Panc1 (cell line): ENCODE measurements around the gene SH3BP5. TPM values are rescaled to one million over a fixed set of nuclear protein-coding genes. Genes with fewer than 3 reads are reported as not detected.

ENCODE experiments used
- ATAC-seq: fragments of 200-7000 bp; cut with Tn5 transposase; 2 replicates; pipeline ENCODE4 v1.9.1; 2020; ENCODE audit warnings: mild to moderate bottlenecking, moderate library complexity
- BruUV-seq: library from RNA; stranded (reverse); fragments of 400-500 nt; replicated peaks from 2 replicates; lab custom pipeline; 2021; lab: Mats Ljungman, UMichigan
- CTCF ChIA-PET: fragments of 300-600 bp; sonication (Branson Sonifier 250); formaldehyde crosslinking; loops from one replicate; lab custom pipeline; 2022; ENCODE audit warnings: antibody characterized with exemption; lab: Charles Lee
- POLR2A ChIA-PET: fragments of 300-600 bp; sonication (Branson Sonifier 250); formaldehyde crosslinking; loops from one replicate; lab custom pipeline; 2022; ENCODE audit warnings: antibody characterized with exemption; lab: Charles Lee
- DNase-seq: peaks from one replicate; pipeline ENCODE4 v3.0.0-alpha.2; 2010; ENCODE audit warnings: low read depth, low spot score
- H3K27ac ChIP-seq: 2 replicates; pipeline ENCODE4 v1.5.1; 2011; ENCODE audit warnings: mild to moderate bottlenecking, low read length, inconsistent platforms
- H3K27me3 ChIP-seq: fragments of 200-500 bp; sonication (Bioruptor generic); 2 replicates; pipeline ENCODE4 v1.6.0; 2014; ENCODE audit warnings: low read length, inconsistent platforms; ENCODE audit not compliant: control insufficient read depth, insufficient read depth
- H3K36me3 ChIP-seq: fragments of 200-500 bp; sonication (Bioruptor generic); 2 replicates; pipeline ENCODE4 v1.5.1; 2014; ENCODE audit warnings: inconsistent platforms, mild to moderate bottlenecking, low read length, moderate library complexity; ENCODE audit not compliant: control insufficient read depth, insufficient read depth
- H3K4me1 ChIP-seq: 2 replicates; pipeline ENCODE4 v1.5.1; 2011; ENCODE audit warnings: inconsistent platforms, mild to moderate bottlenecking, low read length, moderate library complexity; ENCODE audit not compliant: control insufficient read depth, insufficient read depth
- H3K4me3 ChIP-seq, 2 experiments: 2 replicates each; pipeline ENCODE4 v1.5.1; 2011 to 2012; ENCODE audit warnings: low read depth in 2 of 2, low read length in 2 of 2, mild to moderate bottlenecking in 2 of 2, inconsistent platforms in 1 of 2, moderate library complexity in 1 of 2
- H3K9me3 ChIP-seq: fragments of 200-500 bp; sonication (Bioruptor generic); 2 replicates; pipeline ENCODE4 v1.5.1; 2014; ENCODE audit warnings: low read depth, mild to moderate bottlenecking, inconsistent platforms, low read length, moderate library complexity; ENCODE audit not compliant: control insufficient read depth, insufficient read depth
- POLR2AphosphoS5 ChIP-seq: IDR thresholded peaks from 2 replicates; pipeline ENCODE4 v1.6.1; 2012; ENCODE audit warnings: mild to moderate bottlenecking, low read depth, low read length, moderate library complexity
- SIN3A ChIP-seq: IDR thresholded peaks from 2 replicates; pipeline ENCODE4 v1.6.1; 2012; ENCODE audit warnings: low read depth, mild to moderate bottlenecking, low read length, moderate library complexity, borderline replicate concordance; ENCODE audit not compliant: insufficient read depth
- TCF7L2 ChIP-seq: IDR thresholded peaks from 2 replicates; pipeline ENCODE4 v1.6.1; 2011; ENCODE audit warnings: mild to moderate bottlenecking, low read depth, low read length, inconsistent platforms
- in situ Hi-C: cut with HindIII; loops from 2 replicates; pipeline ENCODE4 v1.10.0; 2016; ENCODE audit warnings: low sequenced_read_pairs, low pct_unique_long_range_greater_than_20kb
- intact Hi-C: fragments of 100-400 bp; cut with micrococcal nuclease; formaldehyde crosslinking; loops from one replicate; pipeline ENCODE4 v1.10.0; 2022; ENCODE audit not compliant: unreplicated experiment
- total RNA-seq: library from RNA; stranded (reverse); gene quantifications from one replicate; pipeline ENCODE4 v1.2.1, GENCODE V29; 2021; ENCODE audit not compliant: unreplicated experiment
- TF ChIP-seq, protein P1 (sequence below): fragments of 450-650 bp; IDR thresholded peaks from 2 replicates; pipeline ENCODE4 v1.5.1; 2017; ENCODE audit warnings: mild to moderate bottlenecking
- TF ChIP-seq, protein P2 (sequence below), 2 experiments: IDR thresholded peaks; 2 replicates each; pipeline ENCODE4 v1.6.1; 2011 to 2012; ENCODE audit warnings: low read depth in 2 of 2, control low read depth in 1 of 2, low read length in 1 of 2, mild to moderate bottlenecking in 1 of 2, moderate library complexity in 1 of 2; ENCODE audit not compliant: insufficient read depth in 1 of 2

The SH3BP5 gene
- total RNA-seq, 1 experiment from 2014 or later, result 12.0 TPM

- TF ChIP-seq, protein P1, sequence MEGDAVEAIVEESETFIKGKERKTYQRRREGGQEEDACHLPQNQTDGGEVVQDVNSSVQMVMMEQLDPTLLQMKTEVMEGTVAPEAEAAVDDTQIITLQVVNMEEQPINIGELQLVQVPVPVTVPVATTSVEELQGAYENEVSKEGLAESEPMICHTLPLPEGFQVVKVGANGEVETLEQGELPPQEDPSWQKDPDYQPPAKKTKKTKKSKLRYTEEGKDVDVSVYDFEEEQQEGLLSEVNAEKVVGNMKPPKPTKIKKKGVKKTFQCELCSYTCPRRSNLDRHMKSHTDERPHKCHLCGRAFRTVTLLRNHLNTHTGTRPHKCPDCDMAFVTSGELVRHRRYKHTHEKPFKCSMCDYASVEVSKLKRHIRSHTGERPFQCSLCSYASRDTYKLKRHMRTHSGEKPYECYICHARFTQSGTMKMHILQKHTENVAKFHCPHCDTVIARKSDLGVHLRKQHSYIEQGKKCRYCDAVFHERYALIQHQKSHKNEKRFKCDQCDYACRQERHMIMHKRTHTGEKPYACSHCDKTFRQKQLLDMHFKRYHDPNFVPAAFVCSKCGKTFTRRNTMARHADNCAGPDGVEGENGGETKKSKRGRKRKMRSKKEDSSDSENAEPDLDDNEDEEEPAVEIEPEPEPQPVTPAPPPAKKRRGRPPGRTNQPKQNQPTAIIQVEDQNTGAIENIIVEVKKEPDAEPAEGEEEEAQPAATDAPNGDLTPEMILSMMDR, result no peak
- no peak for TF ChIP-seq POLR2AphosphoS5
- no peak for TF ChIP-seq SIN3A
- TF ChIP-seq, protein P2, sequence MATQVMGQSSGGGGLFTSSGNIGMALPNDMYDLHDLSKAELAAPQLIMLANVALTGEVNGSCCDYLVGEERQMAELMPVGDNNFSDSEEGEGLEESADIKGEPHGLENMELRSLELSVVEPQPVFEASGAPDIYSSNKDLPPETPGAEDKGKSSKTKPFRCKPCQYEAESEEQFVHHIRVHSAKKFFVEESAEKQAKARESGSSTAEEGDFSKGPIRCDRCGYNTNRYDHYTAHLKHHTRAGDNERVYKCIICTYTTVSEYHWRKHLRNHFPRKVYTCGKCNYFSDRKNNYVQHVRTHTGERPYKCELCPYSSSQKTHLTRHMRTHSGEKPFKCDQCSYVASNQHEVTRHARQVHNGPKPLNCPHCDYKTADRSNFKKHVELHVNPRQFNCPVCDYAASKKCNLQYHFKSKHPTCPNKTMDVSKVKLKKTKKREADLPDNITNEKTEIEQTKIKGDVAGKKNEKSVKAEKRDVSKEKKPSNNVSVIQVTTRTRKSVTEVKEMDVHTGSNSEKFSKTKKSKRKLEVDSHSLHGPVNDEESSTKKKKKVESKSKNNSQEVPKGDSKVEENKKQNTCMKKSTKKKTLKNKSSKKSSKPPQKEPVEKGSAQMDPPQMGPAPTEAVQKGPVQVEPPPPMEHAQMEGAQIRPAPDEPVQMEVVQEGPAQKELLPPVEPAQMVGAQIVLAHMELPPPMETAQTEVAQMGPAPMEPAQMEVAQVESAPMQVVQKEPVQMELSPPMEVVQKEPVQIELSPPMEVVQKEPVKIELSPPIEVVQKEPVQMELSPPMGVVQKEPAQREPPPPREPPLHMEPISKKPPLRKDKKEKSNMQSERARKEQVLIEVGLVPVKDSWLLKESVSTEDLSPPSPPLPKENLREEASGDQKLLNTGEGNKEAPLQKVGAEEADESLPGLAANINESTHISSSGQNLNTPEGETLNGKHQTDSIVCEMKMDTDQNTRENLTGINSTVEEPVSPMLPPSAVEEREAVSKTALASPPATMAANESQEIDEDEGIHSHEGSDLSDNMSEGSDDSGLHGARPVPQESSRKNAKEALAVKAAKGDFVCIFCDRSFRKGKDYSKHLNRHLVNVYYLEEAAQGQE (IDR thresholded peaks at IDR 0.05; ENCODE audit: insufficient read depth in 1 of 2, low read depth in 2 of 2, low read length in 1 of 2), result no peak
- no peak for TF ChIP-seq TCF7L2
- Histone ChIP-seq H3K4me1 (peaks cover 18% of the 10 kb centered on the region), H3K4me3 (no peak overlapping the region), H3K27ac (no peak overlapping the region), H3K27me3 (no peaks in the 10 kb centered on the region), H3K9me3 (no peaks in the 10 kb centered on the region), H3K36me3 (no peaks in the 10 kb centered on the region)
- CTCF ChIA-PET, result interaction anchor here (0.6 kb wide), 2 partner anchors 224 to 230 kb away, joined by 3 to 4 read pairs; no protein-coding TSS in a partner anchor
- DNase-seq, result no peak
- in situ Hi-C loops (no loop called here), intact Hi-C loops (no loop called here)
- ATAC-seq, result no peak
- POLR2A ChIA-PET, result no interaction called here
- BruUV-seq, result no TSS peak
These were observed 65.6 kb downstream of the SH3BP5 start for GRCh38 chr3:15266510-15267376.

- intact Hi-C loops, result no loop called here
- ATAC-seq, result no peak
- H3K9me3 ChIP-seq, result no peaks in the 10 kb centered on the region
- peaks cover 18% of the 10 kb centered on the region for H3K4me1 ChIP-seq
- no TSS peak for BruUV-seq
- no peaks in the 10 kb centered on the region for H3K36me3 ChIP-seq
- no peak overlapping the region for H3K27ac ChIP-seq
- no peaks in the 10 kb centered on the region for H3K27me3 ChIP-seq
- DNase-seq, result no peak
- in situ Hi-C loops, result no loop called here
- CTCF ChIA-PET, result interaction anchor here (0.6 to 1.0 kb wide), 2 partner anchors 66 to 139 kb away, joined by 3 read pairs; partner anchors contain the start of gene SH3BP5
- POLR2A ChIA-PET, result no interaction called here
- no peak overlapping the region for H3K4me3 ChIP-seq
- no peak for TF ChIP-seq SIN3A
- TF ChIP-seq, protein P2 (IDR thresholded peaks at IDR 0.05; ENCODE audit: insufficient read depth in 1 of 2, low read depth in 2 of 2, low read length in 1 of 2), result no peak
- TF ChIP-seq, protein P1, result no peak
- TF ChIP-seq POLR2AphosphoS5, result no peak
These were observed 66.5 kb downstream of the SH3BP5 start for GRCh38 chr3:15265655-15266509.
